HEK293 (cell line): ENCODE data around the gene SRC.

Experiments used
- CTCF ChIA-PET: fragments of 350-600 bp; formaldehyde crosslinking; extraction: SDS; loops from one replicate; lab custom pipeline; 2021; ENCODE audit warnings: antibody characterized with exemption; lab: Yijun Ruan, JAX
- POLR2A ChIA-PET: fragments of 300-600 bp; formaldehyde crosslinking; extraction: SDS; loops from one replicate; lab custom pipeline; 2020; ENCODE audit warnings: antibody characterized with exemption, inconsistent platforms; lab: Yijun Ruan, JAX
- H3K27ac ChIP-seq: fragments of 200-500 bp; sonication (Bioruptor generic); 2 replicates; pipeline ENCODE4 v1.5.1; 2014; ENCODE audit warnings: low read depth, low read length, control low read depth, inconsistent platforms; ENCODE audit errors: extremely low read depth
- H3K36me3 ChIP-seq, 2 experiments: fragments of 200-500 bp in 1 of 2; sonication (Bioruptor generic) in 1 of 2; 1 replicate in 1 of 2; 2 replicates in 1 of 2; pipeline ENCODE4 v1.5.1; 2014 to 2017; ENCODE audit warnings: inconsistent platforms in 2 of 2, low read length in 2 of 2; ENCODE audit not compliant: control insufficient read depth in 2 of 2, insufficient read depth in 1 of 2
- H3K4me1 ChIP-seq: fragments of 200-500 bp; sonication (Bioruptor generic); 2 replicates; pipeline ENCODE4 v1.5.1; 2014; ENCODE audit warnings: mild to moderate bottlenecking, low read length, inconsistent platforms; ENCODE audit not compliant: control insufficient read depth, insufficient read depth
- H3K4me3 ChIP-seq: 2 replicates; pipeline ENCODE4 v1.5.1; 2011; ENCODE audit warnings: low read depth, mild to moderate bottlenecking, control low read depth, low read length, moderate library complexity
- H3K9me3 ChIP-seq: fragments of 200-500 bp; sonication (Bioruptor generic); 2 replicates; pipeline ENCODE4 v1.5.1; 2014; ENCODE audit warnings: low read depth, low read length, inconsistent platforms; ENCODE audit not compliant: control insufficient read depth, insufficient read depth
- BCL11A ChIP-seq: fragments of 450-650 bp; formaldehyde crosslinking; IDR thresholded peaks from 2 replicates; pipeline ENCODE4 v1.5.1; 2016; ENCODE audit warnings: low read depth, missing biosample characterization, missing genetic modification characterization
- REST ChIP-seq: fragments of 450-650 bp; formaldehyde crosslinking; IDR thresholded peaks from 2 replicates; pipeline ENCODE4 v1.5.1; 2016; ENCODE audit warnings: missing biosample characterization, missing genetic modification characterization
- TCF7L2 ChIP-seq: IDR thresholded peaks from 2 replicates; pipeline ENCODE4 v1.6.1; 2011; ENCODE audit warnings: low read depth, mild to moderate bottlenecking, inconsistent platforms, low read length, moderate library complexity, borderline replicate concordance
- TRIM28 ChIP-seq: IDR thresholded peaks from 2 replicates; pipeline ENCODE4 v1.6.1; 2011; ENCODE audit warnings: low read length, control low read depth, borderline replicate concordance
- ZBTB21 ChIP-seq: fragments of 450-650 bp; formaldehyde crosslinking; IDR thresholded peaks from 2 replicates; pipeline ENCODE4 v1.5.1; 2017; ENCODE audit warnings: missing biosample characterization, missing genetic modification characterization
- ZNF157 ChIP-seq: fragments of 450-650 bp; formaldehyde crosslinking; IDR thresholded peaks from 2 replicates; pipeline ENCODE4 v1.5.1; 2016; ENCODE audit warnings: missing biosample characterization, missing genetic modification characterization
- ZNF175 ChIP-seq: fragments of 450-650 bp; formaldehyde crosslinking; IDR thresholded peaks from 2 replicates; pipeline ENCODE4 v1.5.1; 2016; ENCODE audit warnings: missing biosample characterization, missing genetic modification characterization
- ZNF19 ChIP-seq: fragments of 450-650 bp; formaldehyde crosslinking; IDR thresholded peaks from 2 replicates; pipeline ENCODE4; 2016; ENCODE audit warnings: missing biosample characterization, missing genetic modification characterization, low read depth
- ZNF202 ChIP-seq: fragments of 450-650 bp; formaldehyde crosslinking; IDR thresholded peaks from 2 replicates; pipeline ENCODE4 v1.5.1; 2016; ENCODE audit warnings: missing biosample characterization, missing genetic modification characterization, borderline replicate concordance
- ZNF211 ChIP-seq: fragments of 450-650 bp; formaldehyde crosslinking; IDR thresholded peaks from 2 replicates; pipeline ENCODE4 v1.5.1; 2016; ENCODE audit warnings: low read depth, missing biosample characterization, missing genetic modification characterization
- ZNF239 ChIP-seq: fragments of 450-650 bp; formaldehyde crosslinking; IDR thresholded peaks from 2 replicates; pipeline ENCODE4 v1.5.1; 2016; ENCODE audit warnings: missing biosample characterization, missing genetic modification characterization
- ZNF24 ChIP-seq: fragments of 450-650 bp; formaldehyde crosslinking; IDR thresholded peaks from 2 replicates; pipeline ENCODE4 v1.5.1; 2016; ENCODE audit warnings: missing biosample characterization, missing genetic modification characterization
- ZNF274 ChIP-seq, 2 experiments: fragments of 200-500 bp in 1 of 2; fragments of 450-650 bp in 1 of 2; sonication (Bioruptor generic) in 1 of 2; formaldehyde crosslinking in 1 of 2; IDR thresholded peaks; 2 replicates each; pipeline versions ENCODE4 v1.5.1 to v1.6.1; 2014 to 2016; ENCODE audit warnings: borderline replicate concordance in 1 of 2, inconsistent platforms in 1 of 2, low read length in 1 of 2, missing biosample characterization in 1 of 2, missing genetic modification characterization in 1 of 2
- ZNF341 ChIP-seq: fragments of 450-650 bp; formaldehyde crosslinking; IDR thresholded peaks from 2 replicates; pipeline ENCODE4; 2016; ENCODE audit warnings: low read depth, missing biosample characterization, missing genetic modification characterization
- ZNF366 ChIP-seq: fragments of 450-650 bp; formaldehyde crosslinking; conservative IDR thresholded peaks from 2 replicates; pipeline ENCODE4 v1.5.1; 2016; ENCODE audit warnings: missing biosample characterization, missing genetic modification characterization
- ZNF391 ChIP-seq: fragments of 450-650 bp; formaldehyde crosslinking; IDR thresholded peaks from 2 replicates; pipeline ENCODE4 v1.5.1; 2016; ENCODE audit warnings: low read depth, missing biosample characterization, missing genetic modification characterization, borderline replicate concordance
- ZNF501 ChIP-seq: fragments of 450-650 bp; formaldehyde crosslinking; IDR thresholded peaks from 2 replicates; pipeline ENCODE4 v1.5.1; 2016; ENCODE audit warnings: missing biosample characterization, missing genetic modification characterization
- ZNF549 ChIP-seq: fragments of 450-650 bp; IDR thresholded peaks from 2 replicates; pipeline ENCODE4 v1.5.1; 2018; ENCODE audit warnings: missing biosample characterization, missing genetic modification characterization, mild to moderate bottlenecking, inconsistent platforms, moderate library complexity
- ZNF654 ChIP-seq: fragments of 450-650 bp; formaldehyde crosslinking; IDR thresholded peaks from 2 replicates; pipeline ENCODE4 v1.5.1; 2016; ENCODE audit warnings: low read depth, missing biosample characterization, missing genetic modification characterization
- ZNF677 ChIP-seq: fragments of 450-650 bp; IDR thresholded peaks from 2 replicates; pipeline ENCODE4 v1.5.0; 2018; ENCODE audit warnings: missing biosample characterization, mild to moderate bottlenecking, missing genetic modification characterization, moderate library complexity
- ZNF768 ChIP-seq: fragments of 450-650 bp; formaldehyde crosslinking; IDR thresholded peaks from 2 replicates; pipeline ENCODE4 v1.5.1; 2018; ENCODE audit warnings: missing biosample characterization, mild to moderate bottlenecking, missing genetic modification characterization
- ZNF776 ChIP-seq: fragments of 450-650 bp; formaldehyde crosslinking; IDR thresholded peaks from 2 replicates; pipeline ENCODE4 v1.5.0; 2017; ENCODE audit warnings: missing biosample characterization, missing genetic modification characterization, borderline replicate concordance
- ZNF777 ChIP-seq: fragments of 450-650 bp; formaldehyde crosslinking; IDR thresholded peaks from 2 replicates; pipeline ENCODE4 v1.5.1; 2017; ENCODE audit warnings: missing biosample characterization, missing genetic modification characterization, borderline replicate concordance

SRC gene

GRCh38 chr20:37389844-37390275, 43.9 kb downstream of the SRC start:
- Histone ChIP-seq H3K27ac (no peak overlapping the region), H3K9me3 (no peaks in the 10 kb centered on the region), H3K36me3 (peaks cover 0 to 65% of the 10 kb centered on the region in 2 experiments; a peak in 1 of 3 replicates), H3K4me1 (no peaks in the 10 kb centered on the region), H3K4me3 (no peak overlapping the region)
- ChIA-PET POLR2A (no interaction called here), CTCF (interaction anchor here (0.6 to 0.7 kb wide), 3 partner anchors 31 to 496 kb away, joined by 3 to 4 read pairs (median 3); no protein-coding TSS in a partner anchor)
- no peak for TF ChIP-seq ZNF549 (tag by site-specific recombination)
- TF ChIP-seq ZNF768, result peak; percentile 81
- no peak for TF ChIP-seq REST (tag by site-specific recombination)
- no peak for TF ChIP-seq ZNF19 (tag by site-specific recombination)
- TF ChIP-seq TCF7L2, result no peak
- TF ChIP-seq ZNF157 (tag by site-specific recombination), result no peak

GRCh38 chr20:37390503-37390890, 44.6 kb downstream of the SRC start:
- Histone ChIP-seq H3K36me3 (peaks cover 0 to 60% of the 10 kb centered on the region in 2 experiments; a peak in 1 of 3 replicates), H3K27ac (no peak overlapping the region), H3K4me3 (no peak overlapping the region)
- ChIA-PET CTCF (interaction anchor here (0.6 kb wide), 3 partner anchors 31 to 628 kb away, joined by 3 to 4 read pairs (median 3); no protein-coding TSS in a partner anchor), POLR2A (no interaction called here)
- TF ChIP-seq ZNF211 (tag by site-specific recombination), result no peak
- TF ChIP-seq, all 188 proteins: peak for 0
- H3K9me3 ChIP-seq, result no peaks in the 10 kb centered on the region
- no peaks in the 10 kb centered on the region for H3K4me1 ChIP-seq

DNA sequence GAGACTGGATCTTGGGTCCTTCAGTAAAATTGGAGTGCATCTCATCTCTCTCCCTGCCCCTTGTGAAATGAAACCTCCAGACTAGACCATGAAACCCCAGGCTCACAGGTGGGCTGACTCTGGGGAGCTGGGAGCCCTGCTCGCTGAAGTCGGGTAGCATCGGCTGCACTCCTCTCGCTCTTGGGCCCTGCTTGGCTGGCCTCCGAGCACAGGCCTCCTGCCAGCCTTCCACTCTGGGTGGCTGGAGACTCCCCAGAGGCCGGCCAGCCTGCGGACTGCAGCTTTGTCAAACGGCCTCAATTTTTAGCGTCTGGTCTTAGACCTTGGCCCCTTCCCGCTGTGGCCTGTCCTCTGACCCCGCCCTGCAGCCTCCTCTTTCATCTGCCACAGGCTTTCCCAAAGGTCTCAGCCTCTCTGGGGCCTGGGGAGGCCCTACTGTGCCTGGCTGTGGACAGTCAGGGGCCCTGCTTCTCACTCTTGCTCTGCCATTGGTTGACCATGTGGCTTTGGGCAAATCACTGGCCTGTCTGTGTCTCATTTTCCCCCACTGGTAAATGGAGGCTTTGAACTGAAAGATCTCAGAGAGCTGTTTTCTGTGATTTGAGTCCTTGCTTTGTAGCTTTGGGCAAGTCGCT, 45.1 kb downstream of the SRC start:
- POLR2A ChIA-PET, result interaction anchor here (0.7 kb wide), 1 partner anchor 13 kb away, joined by 5 read pairs; no protein-coding TSS in a partner anchor
- Histone ChIP-seq H3K36me3 (peaks cover 0 to 55% of the 10 kb centered on the region in 2 experiments; a peak in 1 of 3 replicates), H3K4me3 (no peak overlapping the region), H3K4me1 (no peaks in the 10 kb centered on the region), H3K9me3 (no peaks in the 10 kb centered on the region), H3K27ac (no peak overlapping the region)
- CTCF ChIA-PET, result interaction anchor here (0.6 kb wide), 2 partner anchors 35 to 628 kb away, joined by 3 to 4 read pairs; no protein-coding TSS in a partner anchor
- TF ChIP-seq ZNF366 (tag by site-specific recombination) (no peak), ZNF341 (no peak), ZNF175 (no peak), BCL11A (tag by site-specific recombination) (no peak), ZNF677 (no peak), ZBTB21 (no peak)

DNA sequence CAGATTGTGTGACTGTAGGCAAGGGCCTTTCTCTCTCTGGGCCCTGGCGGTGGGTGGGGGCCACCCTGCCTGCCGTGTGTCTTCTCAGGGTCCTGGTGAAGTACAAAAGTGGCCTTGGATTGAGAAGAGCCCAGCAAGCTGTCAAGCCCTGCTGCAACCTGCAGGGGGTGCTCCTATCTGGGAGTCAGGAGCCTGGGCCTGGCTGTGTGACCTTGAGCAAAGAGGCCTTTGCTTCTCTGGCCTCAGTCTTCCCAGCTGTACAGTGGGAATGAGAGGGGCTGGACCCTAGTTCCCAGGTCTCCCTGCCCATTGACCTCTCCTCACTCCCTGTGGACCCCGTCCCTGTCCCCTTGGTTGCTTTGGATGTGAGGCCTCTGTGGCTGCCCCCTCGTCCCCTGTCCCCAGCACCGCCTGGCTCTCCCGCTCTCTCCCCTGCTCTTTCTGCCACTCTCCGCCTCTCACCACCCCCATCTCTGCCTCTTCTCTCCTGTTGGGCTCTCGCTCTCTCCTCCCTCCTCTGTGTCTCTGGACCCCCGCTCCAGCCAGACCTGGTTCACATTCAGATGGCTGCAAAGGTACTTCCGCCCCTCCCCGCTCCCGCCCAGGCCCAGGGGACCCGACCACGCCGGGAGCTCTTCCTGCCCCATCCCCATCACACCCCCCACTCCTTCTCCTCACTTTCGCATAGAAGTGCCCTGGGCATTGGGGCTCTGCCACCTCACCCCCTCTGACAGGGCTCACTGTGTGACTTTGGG, 46.7 kb downstream of the SRC start:
- POLR2A ChIA-PET, result no interaction called here
- no peak for TF ChIP-seq ZNF501
- no peak for TF ChIP-seq ZNF776 (tag by site-specific recombination)
- no peak for TF ChIP-seq ZNF366 (tag by site-specific recombination)
- 0 out of 2 replicates have a peak, but pooled peaks have one; percentile 17 for TF ChIP-seq ZNF654
- 0 out of 2 replicates have a peak, but pooled peaks have one; percentile 33 for TF ChIP-seq ZNF24 (tag by site-specific recombination)
- TF ChIP-seq TRIM28, result no peak
- TF ChIP-seq ZNF274 (IDR thresholded peaks at IDR 0.05; ENCODE audit: low read length), result no peak
- TF ChIP-seq ZNF274 (tag by site-specific recombination; IDR thresholded peaks at IDR 0.05; ENCODE audit: borderline replicate concordance), result no peak
- no peak for TF ChIP-seq ZNF239 (tag by site-specific recombination)
- no peak for TF ChIP-seq ZNF202
- no peak for TF ChIP-seq ZNF391 (tag by site-specific recombination)
- TF ChIP-seq ZNF777 (tag by site-specific recombination), result no peak

More for the DNA sequence above, 46.7 kb downstream of the SRC start:
- Histone ChIP-seq H3K36me3 (peaks cover 0 to 50% of the 10 kb centered on the region in 2 experiments; a peak in 1 of 3 replicates), H3K9me3 (no peaks in the 10 kb centered on the region), H3K4me3 (no peak overlapping the region), H3K4me1 (no peaks in the 10 kb centered on the region), H3K27ac (no peak overlapping the region)
- CTCF ChIA-PET, result interaction anchor here (0.6 kb wide), 1 partner anchor 48 kb away, joined by 3 read pairs; no protein-coding TSS in a partner anchor
